Activated T-helper 1 cell treated with Interleukin-2 at 50 U/mL for 16 hours (primary cell): ENCODE data around the gene TRIM62.

Experiments
- DNase-seq: peaks from one replicate; pipeline ENCODE4 v3.0.0-alpha.2; 2020; ENCODE audit warnings: low read depth

The TRIM62 gene

GRCh38 chr1:33180226-33180910 is 1.5 kb downstream of the TRIM62 start:
- DNase-seq, result no peak

DNA sequence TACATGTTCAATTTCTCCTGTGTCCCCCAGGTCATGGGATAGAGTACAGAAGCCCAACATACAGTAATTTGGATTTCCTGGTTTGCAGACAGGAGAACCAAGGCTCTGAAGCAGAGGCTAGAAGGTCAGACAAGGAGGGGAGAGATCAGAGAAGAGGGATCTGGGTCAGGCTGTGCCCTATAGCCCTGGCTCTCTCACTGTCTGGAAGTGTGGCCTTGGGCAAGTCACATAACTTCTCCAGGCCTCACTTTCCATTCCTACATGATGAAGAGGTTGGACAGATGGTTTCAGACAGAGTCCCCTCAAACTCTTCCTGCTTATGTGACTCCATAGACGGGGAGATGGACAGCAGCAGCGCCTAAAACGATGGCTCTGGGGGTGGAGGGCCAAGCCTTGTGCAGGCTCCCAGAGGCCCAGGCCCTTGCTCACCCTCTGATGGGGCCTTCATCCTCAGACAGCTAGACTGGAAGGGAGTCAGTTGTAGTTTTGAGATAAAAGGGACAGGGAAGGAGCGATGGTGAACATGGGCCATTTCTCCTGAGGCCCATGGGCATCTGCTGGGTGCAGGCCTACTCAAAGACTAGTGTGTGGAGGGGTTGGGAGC is 2.9 kb downstream of the TRIM62 start:
- no peak for DNase-seq

DNA sequence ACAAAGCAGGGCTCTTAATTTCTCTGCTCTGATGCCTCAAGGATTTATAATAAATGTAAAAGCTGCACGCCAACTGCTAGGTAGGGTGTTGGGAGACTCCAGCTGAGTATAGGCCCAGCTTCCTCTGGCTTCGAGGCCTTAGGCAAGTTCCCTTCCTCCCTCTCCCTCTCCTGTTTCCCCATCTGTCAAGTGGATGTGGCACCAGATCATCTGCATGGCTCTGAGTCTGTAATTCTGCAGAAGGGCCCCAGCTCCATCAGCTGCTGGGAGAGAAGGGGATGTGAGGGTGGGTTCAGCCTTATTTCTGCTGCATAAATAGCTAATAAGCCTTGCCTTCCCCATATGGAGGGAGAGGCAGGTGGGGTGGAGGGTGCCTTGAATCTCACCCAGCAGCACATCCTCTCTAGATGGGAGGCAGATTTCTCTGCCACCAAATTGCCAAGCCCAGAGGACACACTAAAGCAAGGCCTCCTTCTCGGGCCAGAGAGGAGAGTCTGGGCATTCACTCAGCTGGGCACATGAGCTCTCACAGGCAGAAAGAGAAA is 3.8 kb downstream of the TRIM62 start:
- no peak for DNase-seq

- no peak for DNase-seq
Observed at GRCh38 chr1:33176887-33177286, 5.0 kb downstream of the TRIM62 start.

DNA sequence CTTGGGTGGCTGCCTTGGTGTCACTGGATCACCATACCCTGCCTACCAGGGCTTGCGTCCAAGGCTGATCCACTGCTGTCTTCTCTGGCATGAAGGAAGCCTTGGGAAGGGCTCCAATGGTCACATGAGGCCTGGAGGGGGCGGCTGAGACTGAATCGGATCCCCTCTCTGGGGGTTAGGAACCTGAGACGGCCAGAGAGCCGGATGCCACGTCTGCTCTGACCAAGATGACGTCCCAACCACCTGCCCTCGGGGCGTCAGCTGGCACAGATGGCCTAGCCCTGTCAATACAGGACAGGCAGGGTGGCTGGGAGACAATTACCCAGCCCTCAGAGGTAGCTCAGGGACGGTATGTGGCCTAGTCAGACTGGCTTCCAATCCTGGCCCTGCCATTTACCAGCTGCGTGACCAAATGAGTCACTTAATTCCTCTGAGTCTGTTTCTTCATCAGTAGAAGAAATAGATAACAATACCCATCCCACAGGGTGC is 5.4 kb downstream of the TRIM62 start:
- no peak for DNase-seq

- DNase-seq, result no peak
Observed at GRCh38 chr1:33175865-33176264, 6.0 kb downstream of the TRIM62 start.

DNA sequence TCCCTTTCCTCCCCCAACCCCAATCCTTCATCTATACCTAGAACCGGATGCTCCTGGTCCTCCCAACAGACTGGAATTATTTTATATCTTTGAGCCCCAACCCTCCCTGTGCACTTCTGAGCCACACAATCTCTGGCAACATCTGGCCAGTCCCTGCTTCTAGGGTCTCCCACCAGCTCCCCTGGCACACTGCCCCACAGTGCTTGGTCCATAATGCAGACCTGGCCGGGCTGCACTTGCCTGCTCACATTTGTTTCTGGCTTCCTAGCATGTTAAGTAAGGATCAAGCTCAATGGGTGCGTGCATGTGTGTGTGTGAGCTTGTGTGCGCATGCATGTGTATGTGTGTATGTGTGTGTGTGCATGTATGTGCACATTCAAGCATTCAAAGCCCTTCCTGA is 8.8 kb downstream of the TRIM62 start:
- DNase-seq, result no peak

- DNase-seq, result no peak
Observed at GRCh38 chr1:33171977-33172813, 9.6 kb downstream of the TRIM62 start.

GRCh38 chr1:33170351-33171274 is 11.2 kb downstream of the TRIM62 start:
- DNase-seq, result no peak

- DNase-seq, result no peak
Observed at GRCh38 chr1:33169290-33170055, 12.4 kb downstream of the TRIM62 start.

DNA sequence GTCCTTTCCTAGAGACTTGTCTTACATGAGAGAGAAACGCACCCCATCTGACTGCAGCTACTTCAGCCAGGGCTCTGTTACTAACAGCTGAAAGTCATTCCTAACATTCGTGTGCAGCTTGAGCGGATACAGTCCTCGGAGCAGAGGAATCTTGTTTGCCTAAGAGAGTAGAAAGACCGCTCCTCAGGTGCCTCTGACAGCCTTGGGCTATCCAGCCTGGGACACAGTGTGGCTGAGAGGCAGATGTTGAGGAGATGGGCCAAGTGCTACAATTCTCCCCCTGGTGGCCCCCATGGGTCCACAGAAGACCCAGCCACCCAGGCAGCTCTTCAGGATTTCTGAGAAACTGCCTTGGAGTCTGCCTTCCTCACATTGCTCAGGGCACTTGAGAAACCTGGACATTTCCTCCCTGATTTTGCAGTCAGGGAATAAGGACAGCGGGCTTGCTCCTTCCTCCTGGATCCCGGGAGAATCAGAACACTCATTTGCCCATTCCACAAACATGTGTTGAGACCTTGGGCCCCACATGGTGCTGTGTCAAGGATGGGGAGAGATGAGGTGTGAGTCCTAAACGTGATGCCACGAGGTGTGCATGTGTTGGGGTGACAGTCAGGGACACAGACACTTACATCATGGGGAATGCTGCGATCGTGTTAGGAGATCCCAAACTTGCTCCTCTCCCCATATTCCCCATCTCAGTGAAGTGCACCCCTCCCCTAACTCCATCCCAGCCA is 13.1 kb downstream of the TRIM62 start:
- no peak for DNase-seq

DNA sequence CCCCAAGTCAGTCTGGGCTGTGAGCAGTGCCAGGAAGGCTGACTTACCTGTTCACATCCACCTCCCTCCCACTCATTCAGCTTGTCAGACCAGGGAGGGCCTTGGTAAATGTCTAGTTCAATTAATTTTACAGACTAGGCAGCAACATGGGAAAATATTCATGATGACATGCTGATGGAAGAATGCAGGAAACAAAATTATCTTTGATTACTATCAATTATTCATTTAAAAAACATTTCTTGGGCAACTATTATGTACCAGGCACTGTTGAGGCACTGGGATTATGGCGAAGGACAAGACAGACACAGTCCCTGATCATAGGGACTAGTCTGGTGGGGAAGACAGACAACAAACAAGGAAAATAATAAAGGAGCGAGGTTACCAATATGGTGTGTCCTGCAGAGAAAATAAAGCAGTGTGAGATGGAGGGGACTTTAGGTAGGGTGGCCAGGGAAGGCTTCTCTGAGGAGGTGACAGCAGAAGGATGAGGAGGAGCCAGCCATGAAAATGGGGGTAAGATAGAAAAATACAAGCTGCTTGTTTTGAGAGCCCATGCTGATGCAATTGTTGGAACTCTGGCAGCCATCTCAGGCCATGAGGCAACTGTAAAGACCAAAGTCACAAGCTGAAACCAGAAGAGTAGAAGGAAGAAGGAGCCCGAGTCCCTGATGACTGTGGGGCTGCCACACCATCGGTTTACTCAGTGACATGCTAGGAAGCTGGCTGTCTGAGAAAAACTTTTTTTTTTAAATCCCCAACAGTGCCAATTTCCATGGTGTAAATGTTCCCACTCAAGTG is 14.0 kb downstream of the TRIM62 start:
- no peak for DNase-seq

DNA sequence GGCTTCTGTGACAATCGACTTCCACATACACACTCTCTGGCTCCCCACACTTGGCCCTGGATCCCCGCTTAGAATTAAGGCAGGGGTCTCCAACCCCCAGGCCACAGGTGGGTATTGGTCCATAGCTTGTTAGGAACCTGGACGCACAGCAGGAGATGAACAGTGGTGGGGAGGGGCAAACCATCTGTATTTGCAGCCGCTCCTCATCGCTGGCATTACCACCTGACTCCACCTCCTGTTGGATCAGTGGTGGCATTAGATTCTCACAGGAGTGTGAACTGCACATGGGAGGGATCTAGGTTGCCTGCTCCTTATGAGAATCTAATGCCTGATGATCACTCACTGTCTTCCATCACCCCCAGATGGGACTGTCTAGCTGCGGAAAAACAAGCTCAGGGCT is 16.0 kb downstream of the TRIM62 start:
- DNase-seq, result no peak

GRCh38 chr1:33165209-33165608 is 16.6 kb downstream of the TRIM62 start:
- no peak for DNase-seq

DNA sequence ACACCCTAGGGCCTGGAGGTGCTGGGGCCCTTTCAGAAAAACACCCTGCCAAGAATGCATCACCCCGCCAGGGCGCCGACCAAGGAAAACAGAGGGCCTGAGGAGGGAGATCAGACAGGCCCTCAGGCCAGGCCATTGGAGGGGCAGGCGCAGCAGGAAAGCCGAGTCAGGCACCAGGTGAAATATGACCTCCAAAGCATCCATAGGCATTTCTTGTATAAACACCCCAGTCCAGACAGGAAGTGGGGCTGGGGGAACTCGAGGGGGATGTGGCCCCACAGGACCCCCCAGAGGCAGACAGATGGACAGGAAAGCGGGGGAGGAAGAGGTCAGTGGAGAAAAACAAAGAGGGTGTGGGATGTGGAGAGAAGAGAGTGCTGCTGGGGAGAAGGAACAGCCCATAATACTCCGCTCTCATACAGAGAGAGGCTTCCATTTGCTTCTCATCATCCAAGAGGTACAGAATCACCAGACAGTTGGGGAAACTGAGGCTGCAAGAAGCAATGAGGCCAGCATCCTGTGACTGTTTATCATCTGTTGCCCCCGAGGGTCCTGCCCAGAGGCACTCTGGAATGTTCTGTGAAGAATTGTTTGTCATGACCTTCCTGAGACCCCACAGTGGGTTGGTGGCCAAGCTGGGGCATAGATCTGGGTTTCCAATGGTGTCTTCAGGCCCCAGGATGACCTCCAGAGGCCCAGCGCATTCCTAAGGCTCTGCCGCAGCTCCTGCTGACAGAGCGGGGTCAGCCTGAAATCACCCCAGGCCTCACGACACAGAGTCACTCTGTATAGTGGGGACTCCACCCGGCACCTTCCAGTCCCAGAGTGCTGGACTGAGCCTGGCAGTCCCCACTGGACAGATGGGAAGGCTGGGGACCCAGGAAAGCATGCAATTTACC is 18.0 kb downstream of the TRIM62 start:
- no peak for DNase-seq

DNA sequence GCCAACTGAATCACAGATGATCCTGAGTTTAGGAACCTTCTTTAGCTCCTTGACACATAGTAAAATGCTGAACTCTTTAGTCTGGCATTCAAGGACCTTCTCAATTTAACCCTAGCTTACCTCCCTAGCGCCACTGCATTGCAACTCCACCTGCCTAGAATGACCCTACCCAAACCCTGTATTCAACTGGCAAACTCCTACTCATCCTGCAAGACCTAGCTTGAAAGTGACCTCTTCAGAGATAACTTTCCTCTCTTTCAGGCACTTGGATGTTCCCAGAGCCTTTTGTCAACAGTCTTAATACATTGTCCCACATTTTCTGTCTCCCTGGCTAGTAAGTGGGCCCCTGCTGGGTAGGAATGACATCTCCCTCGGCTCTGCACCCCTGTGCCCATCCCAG is 19.7 kb downstream of the TRIM62 start:
- no peak for DNase-seq

DNA sequence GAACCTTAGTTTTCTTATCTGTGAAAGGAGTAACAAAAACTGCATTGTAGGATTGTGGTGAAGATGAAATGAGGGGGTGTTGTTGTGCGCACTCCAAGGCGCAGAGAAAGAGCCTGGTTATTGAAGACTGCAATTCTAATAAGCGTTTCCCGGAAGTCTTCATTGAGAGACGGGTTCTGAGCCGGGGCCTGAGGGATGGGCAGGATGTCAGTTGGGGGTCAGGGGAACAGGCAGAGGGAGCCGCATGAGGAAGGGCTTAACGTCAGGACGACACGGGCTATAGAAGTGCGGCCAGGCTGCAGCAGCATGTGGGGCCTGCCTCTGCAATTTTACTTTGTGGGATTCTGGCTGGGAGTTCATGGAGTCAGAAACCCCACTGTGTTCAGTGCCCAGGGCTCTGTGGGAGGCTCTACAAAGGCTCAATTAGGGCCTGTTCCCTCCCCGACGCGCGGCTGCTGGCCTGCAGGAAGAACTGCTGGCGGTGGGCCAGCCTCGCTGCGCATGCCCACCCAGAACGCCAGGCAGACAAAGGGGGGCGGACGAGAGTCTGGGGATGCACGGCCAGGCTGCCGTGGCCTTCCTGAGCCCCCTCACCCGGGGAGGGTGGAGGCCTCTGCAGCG is 20.7 kb downstream of the TRIM62 start:
- DNase-seq, result no peak

- no peak for DNase-seq
Observed at GRCh38 chr1:33159577-33159976, 22.3 kb downstream of the TRIM62 start.
